ENCODE data around the gene COPA. TPM values are rescaled to one million over a fixed set of nuclear protein-coding genes. Genes with fewer than 3 reads are reported as not detected.

The COPA gene
- total and polyA plus RNA-seq, 10 donors = 41.3 to 181 (median 117) TPM

DNA sequence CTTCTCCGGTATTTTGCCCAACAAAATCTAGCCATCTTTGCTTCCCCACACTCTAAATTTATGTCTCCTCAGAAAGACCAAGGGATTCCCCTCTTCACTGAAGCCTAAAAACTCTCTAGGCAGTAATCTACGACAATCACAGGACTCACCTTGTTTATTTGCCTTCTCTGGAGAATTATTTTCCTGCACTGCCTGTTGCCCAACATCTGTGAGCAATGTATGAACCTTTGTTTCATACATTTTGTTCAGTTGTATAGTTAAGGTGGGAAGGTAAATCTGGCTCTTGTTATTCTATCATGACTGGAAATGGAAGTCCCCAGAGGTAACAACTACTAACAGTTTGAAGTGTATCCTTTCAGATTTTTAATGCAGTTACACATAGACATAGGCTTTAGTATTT, 2.2 kb downstream of the COPA start:
- Histone ChIP-seq H3K27me3 (replicated peaks in 1 of 7) (no peaks in the 10 kb centered on the region), H3K9me3 (no peaks in the 10 kb centered on the region), H3K4me3 (peak overlapping the region in 1 of 8 donors; percentile 10), H3K36me3 (peaks cover 0 to 63% (median 44%) of the 10 kb centered on the region in 6 donors), H3K4me1 (peaks cover 31 to 84% (median 62%) of the 10 kb centered on the region in 6 donors), H3K27ac (peak overlapping the region in 2 of 8 donors; percentile 1 to 10)
- intact Hi-C loops (cut with DNase I; ENCODE audit: low total_unique reads) = no loop called here
- no peak for TF ChIP-seq POLR2A (IDR thresholded peaks at IDR 0.05)
- TF ChIP-seq CTCF (IDR thresholded peaks at IDR 0.05 in 8 of 11, conservative IDR thresholded peaks at IDR 0.05 in 3 of 11) = no peak
- TF ChIP-seq POLR2AphosphoS5 (IDR thresholded peaks at IDR 0.05) = no peak
- no peak for DNase-seq
- whole genome bisulfite sequencing, 5 donors = 61 to 85% (median 68%) methylated on average over 2 of the region's 2 CpGs

DNA sequence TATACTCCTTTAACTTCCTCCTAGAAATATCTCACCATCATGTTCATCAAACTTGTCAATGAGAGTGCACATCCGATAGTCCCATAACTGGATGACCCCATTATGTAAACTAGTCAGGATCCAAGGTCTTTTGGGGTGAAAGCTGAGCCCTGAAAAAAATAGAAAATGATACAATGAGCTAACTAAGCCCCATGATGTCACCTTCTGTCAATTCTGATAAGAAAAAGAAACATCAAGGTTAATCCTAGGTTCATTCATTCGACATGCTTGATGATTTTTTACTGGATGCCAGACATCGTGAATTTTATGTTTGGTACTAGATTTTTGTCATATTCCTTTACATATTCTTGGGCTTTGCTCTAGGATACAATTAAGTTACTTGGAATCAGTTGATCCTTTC, 2.9 kb downstream of the COPA start:
- WGBS, 5 donors = 78 to 89% (median 84%) methylated on average over 3 of the region's 3 CpGs
- no peak for DNase-seq
- peak overlapping the region in 2 of 8 donors; percentile 9 to 10 for H3K27ac ChIP-seq
- intact Hi-C loops (cut with DNase I; ENCODE audit: low total_unique reads) = no loop called here
- no peaks in the 10 kb centered on the region for H3K9me3 ChIP-seq
- no peak overlapping the region for H3K4me3 ChIP-seq
- H3K4me1 ChIP-seq = peaks cover 31 to 77% (median 55%) of the 10 kb centered on the region in 6 donors
- H3K27me3 ChIP-seq (replicated peaks in 1 of 7) = no peaks in the 10 kb centered on the region
- H3K36me3 ChIP-seq = peaks cover 0 to 63% (median 48%) of the 10 kb centered on the region in 6 donors
- TF ChIP-seq POLR2AphosphoS5 (IDR thresholded peaks at IDR 0.05) (no peak), POLR2A (IDR thresholded peaks at IDR 0.05) (no peak), CTCF (IDR thresholded peaks at IDR 0.05 in 8 of 11, conservative IDR thresholded peaks at IDR 0.05 in 3 of 11) (no peak)

- DNase-seq = no peak
- WGBS, 5 donors = 47 to 88% (median 69%) methylated on average over 4 of the region's 4 CpGs
- intact Hi-C loops (cut with DNase I; ENCODE audit: low total_unique reads) = no loop called here
- no peak overlapping the region for H3K4me3 ChIP-seq
- peaks cover 23 to 67% (median 41%) of the 10 kb centered on the region in 6 donors for H3K4me1 ChIP-seq
- no peaks in the 10 kb centered on the region for H3K9me3 ChIP-seq
- H3K36me3 ChIP-seq = peaks cover 0 to 71% (median 58%) of the 10 kb centered on the region in 6 donors
- no peaks in the 10 kb centered on the region for H3K27me3 ChIP-seq (replicated peaks in 1 of 7)
- H3K27ac ChIP-seq = peak overlapping the region in 5 of 8 donors; percentile 23 to 55 (median 53)
- TF ChIP-seq POLR2AphosphoS5 (IDR thresholded peaks at IDR 0.05) (no peak), CTCF (IDR thresholded peaks at IDR 0.05 in 8 of 11, conservative IDR thresholded peaks at IDR 0.05 in 3 of 11) (no peak), POLR2A (IDR thresholded peaks at IDR 0.05) (no peak)
Measured at GRCh38 chr1:160338580-160338979, 4.5 kb downstream of the COPA start.

GRCh38 chr1:160332516-160332915, 10.5 kb downstream of the COPA start:
- Histone ChIP-seq H3K4me3 (no peak overlapping the region), H3K27ac (no peak overlapping the region), H3K4me1 (peaks cover 0 to 25% (median under 1%) of the 10 kb centered on the region in 6 donors), H3K27me3 (replicated peaks in 1 of 7) (no peaks in the 10 kb centered on the region), H3K36me3 (peaks cover 8 to 100% (median 92%) of the 10 kb centered on the region in 6 donors), H3K9me3 (no peaks in the 10 kb centered on the region)
- intact Hi-C loops (cut with DNase I; ENCODE audit: low total_unique reads) = no loop called here
- TF ChIP-seq POLR2AphosphoS5 (IDR thresholded peaks at IDR 0.05) (no peak), CTCF (IDR thresholded peaks at IDR 0.05 in 8 of 11, conservative IDR thresholded peaks at IDR 0.05 in 3 of 11) (no peak), POLR2A (IDR thresholded peaks at IDR 0.05) (no peak)
- no peak for DNase-seq
